Stimulated activated CD8-positive, alpha-beta memory T cell treated with anti-CD3 and anti-CD28 coated beads, Interleukin-12 subunit alpha, Interleukin-12 subunit beta, amount 100 ng/mL, for 4 hours (primary cell): ENCODE results near the gene DLST.
"Not testable (repeated sequence)": the region's sequence is repeated elsewhere in the genome, so short reads cannot be mapped to it uniquely, and the experiment has no call there.

ENCODE experiments used
- DNase-seq: peaks from one replicate; pipeline ENCODE4 v3.0.0-alpha.2; 2020; ENCODE audit warnings: low read depth

DLST gene

DNA sequence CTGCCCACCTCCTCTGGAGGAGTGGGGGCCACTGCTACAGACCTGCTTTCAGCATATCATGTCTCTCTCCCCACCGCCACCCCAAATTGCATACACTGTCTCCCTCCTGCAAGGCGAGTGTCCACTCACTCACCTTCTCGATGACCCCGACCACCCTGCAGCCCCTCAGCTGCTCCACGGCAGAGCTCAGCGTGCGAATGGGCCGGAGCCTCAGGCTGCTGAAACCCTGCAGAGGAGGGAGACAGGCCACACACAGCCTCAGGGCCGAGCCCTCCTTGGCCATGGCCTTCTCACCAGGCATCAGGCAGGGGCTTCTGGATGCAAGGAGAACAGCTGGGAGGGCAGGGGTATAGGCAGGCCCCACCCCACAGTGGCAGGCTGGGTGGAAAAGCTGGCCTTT lies 36.7 kb downstream of the DLST start:
- DNase-seq: no peak

- DNase-seq: no peak
Observed at GRCh38 chr14:74919421-74920165, 37.9 kb downstream of the DLST start.

DNA sequence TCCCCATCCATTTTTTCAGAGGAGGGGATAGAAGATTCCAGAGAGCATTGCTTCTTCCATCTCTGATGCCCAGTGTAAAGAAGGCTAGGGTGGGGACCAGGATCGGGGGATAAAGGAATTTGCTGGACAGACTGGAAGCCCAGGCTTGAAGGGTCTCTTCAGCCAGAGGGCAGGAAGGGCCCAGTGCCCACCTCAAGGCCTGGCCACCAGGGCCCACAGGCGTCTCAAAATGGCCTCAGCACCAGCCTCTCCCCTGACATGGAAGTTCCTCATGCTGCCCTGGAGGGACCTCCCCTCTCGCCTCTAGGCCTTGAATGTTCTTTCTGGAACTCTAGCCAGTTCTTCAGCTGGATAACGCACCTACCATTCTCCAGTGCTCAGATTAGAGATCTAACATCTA lies 38.6 kb downstream of the DLST start:
- DNase-seq: no peak

DNA sequence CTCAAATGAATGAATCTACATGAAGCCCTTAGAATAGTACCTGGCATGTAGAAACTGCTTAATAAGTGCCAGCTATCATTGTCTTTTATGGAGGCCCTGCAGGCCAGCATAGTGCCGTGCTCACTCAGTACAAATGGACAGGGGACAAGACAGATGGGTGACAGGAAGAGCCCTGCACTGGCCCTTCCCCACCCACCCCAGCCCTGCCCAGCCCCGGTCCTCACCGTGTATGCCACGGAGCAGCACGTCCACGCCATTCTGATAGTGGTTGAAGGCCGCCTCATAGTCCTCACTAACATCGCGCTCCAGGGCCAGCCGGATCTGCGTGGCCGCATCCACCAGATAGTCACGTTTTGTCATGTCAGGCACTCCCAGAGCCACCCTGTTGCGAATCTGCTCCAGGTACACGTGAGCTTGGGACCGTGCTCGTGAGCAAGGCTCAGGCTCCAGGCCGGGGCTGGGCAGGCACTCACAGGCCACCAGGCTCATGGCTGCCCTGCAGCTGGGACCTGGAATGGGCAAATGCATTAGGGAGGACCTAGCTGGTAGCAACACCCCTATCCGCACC lies 39.4 kb downstream of the DLST start:
- DNase-seq: no peak

- DNase-seq: no peak
Observed at GRCh38 chr14:74921987-74922751, 40.5 kb downstream of the DLST start.

- peak; percentile 21 for DNase-seq
Observed at GRCh38 chr14:74922752-74923401, 41.2 kb downstream of the DLST start, which contains the start of gene RPS6KL1. Gene RPS6KL1 (minus strand): TSS chr14:74923260. CDS start chr14:74921541, 1,719 bp downstream.

DNA sequence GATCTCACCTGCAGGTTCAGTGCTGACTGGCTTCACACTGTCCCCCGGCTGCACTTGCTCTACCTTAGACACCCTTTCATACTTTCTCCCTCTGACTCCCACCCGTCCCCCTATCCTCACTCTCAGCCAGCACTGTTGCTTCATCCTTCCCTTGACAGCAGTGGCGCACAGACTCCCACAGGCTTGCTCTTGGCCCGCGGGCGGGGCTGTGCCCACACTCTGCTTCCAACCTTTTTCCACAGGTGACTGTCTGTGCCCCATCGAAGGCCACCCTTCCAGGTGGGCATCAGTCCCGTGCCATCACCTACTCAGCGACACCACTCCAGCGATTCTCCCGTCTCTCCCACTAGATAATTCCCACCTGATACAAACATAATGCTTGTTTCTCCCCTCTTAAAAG lies 42.3 kb downstream of the DLST start:
- DNase-seq: no peak

- no peak for DNase-seq
Observed at GRCh38 chr14:74927225-74927624, 45.5 kb downstream of the DLST start.

- no peak for DNase-seq
Observed at GRCh38 chr14:74929242-74929641, 47.5 kb downstream of the DLST start.

- DNase-seq: not testable (repeated sequence)
Observed at GRCh38 chr14:74931744-74932143, 50.0 kb downstream of the DLST start.

DNA sequence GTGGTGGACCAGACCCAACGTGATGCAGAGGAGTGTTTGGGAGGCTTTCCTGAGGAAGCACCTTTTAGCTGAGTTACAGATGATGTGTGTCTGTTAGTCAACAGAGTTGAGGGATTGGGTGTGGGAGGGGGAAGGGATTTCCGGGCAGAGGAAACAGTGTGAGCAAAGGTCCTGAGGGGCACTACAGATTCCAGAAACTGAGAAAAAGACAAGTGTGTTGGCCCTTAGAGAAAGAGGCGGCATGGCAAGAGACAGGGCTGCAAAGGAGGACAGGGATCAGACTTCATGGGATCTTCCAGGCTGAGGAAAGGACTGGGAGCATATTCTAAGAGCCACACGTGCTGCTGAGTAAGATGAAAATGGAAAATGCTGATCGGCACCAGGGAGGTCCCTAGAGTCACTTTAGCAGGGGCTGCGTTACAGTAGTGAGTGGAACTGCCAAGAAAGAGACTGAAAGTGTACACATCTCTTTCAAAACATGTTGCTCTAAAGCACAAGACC lies 50.7 kb downstream of the DLST start:
- no peak for DNase-seq

GRCh38 chr14:74932936-74933335 lies 51.2 kb downstream of the DLST start:
- not testable (repeated sequence) for DNase-seq

GRCh38 chr14:74934041-74934440 lies 52.3 kb downstream of the DLST start:
- DNase-seq: no peak

- DNase-seq: no peak
Observed at GRCh38 chr14:74934476-74935359, 53.0 kb downstream of the DLST start.

GRCh38 chr14:74935360-74935680 lies 53.6 kb downstream of the DLST start:
- no peak for DNase-seq

GRCh38 chr14:74936151-74936550 lies 54.4 kb downstream of the DLST start:
- DNase-seq: no peak

DNA sequence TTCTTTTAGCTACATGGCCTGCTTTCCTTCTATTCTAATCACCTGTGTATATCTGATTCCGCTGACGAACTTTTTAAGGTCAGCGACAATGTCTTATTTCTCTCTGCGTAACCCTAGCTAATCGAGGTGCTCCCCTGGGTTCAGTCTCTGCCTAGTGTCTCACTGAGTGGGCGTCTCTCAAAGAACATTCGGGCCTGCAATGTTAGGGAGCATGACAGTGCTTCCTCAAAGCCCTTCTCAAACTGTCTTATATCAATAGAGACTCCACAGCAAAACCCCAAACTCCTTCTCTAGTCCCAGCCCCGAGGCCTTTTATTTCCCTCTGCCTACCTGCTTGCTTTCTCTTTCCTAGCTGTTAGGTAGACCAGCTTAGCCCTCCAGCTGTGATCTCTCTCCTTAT lies 55.0 kb downstream of the DLST start:
- no peak for DNase-seq

GRCh38 chr14:74937171-74937570 lies 55.5 kb downstream of the DLST start:
- DNase-seq: no peak

GRCh38 chr14:74938531-74939495 lies 57.1 kb downstream of the DLST start:
- DNase-seq: no peak

DNA sequence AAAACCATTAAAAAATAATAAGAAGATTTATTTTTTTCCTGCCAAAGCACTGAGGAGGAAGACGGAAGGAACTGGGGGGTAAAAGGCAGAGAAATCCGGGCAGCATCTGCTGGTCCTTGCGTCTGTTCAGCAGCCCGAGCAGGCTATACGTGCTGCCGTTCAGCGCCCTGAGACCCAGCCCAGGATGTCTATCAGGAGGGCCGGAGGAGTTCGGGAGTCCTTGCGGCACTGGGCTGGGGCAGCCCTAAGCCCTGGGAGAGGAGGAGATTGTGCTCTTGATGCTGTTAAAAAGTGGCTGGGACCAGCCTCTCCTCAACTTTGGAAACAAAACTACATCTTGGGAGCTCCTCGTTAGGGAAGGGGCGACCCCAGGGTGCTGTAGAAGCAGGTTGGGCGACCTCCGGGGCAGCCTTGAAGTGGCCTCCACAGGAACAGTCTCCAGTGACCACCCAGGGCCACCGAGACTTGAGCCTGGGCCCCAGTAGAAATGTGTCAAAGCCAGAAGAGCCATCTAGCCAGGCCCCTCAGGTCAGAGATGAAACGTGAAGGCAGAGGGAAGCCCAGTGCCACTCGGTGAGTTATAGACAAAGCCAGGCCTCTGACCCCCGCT lies 59.3 kb downstream of the DLST start:
- no peak for DNase-seq
